HS-27A (cell line): ENCODE results near the gene AGPAT3.

ENCODE experiments used
- DNase-seq: peaks from one replicate; pipeline ENCODE4 v3.0.0-alpha.2; 2012; ENCODE audit warnings: low read depth, missing footprints

Gene AGPAT3

GRCh38 chr21:43924421-43925095 is 59.5 kb downstream of the AGPAT3 start:
- DNase-seq = no peak

- DNase-seq = no peak
Observed at GRCh38 chr21:43925096-43925481, 60.1 kb downstream of the AGPAT3 start.

- no peak for DNase-seq
Observed at GRCh38 chr21:43925609-43926008, 60.6 kb downstream of the AGPAT3 start.

GRCh38 chr21:43926196-43926595 is 61.2 kb downstream of the AGPAT3 start:
- no peak for DNase-seq

GRCh38 chr21:43927591-43928221 is 62.7 kb downstream of the AGPAT3 start:
- no peak for DNase-seq

GRCh38 chr21:43928222-43929125 is 63.5 kb downstream of the AGPAT3 start:
- no peak for DNase-seq

GRCh38 chr21:43929217-43929971 is 64.4 kb downstream of the AGPAT3 start:
- DNase-seq = no peak

GRCh38 chr21:43930074-43930847 is 65.2 kb downstream of the AGPAT3 start:
- no peak for DNase-seq

- DNase-seq = no peak
Observed at GRCh38 chr21:43930848-43931375, 65.9 kb downstream of the AGPAT3 start.

- no peak for DNase-seq
Observed at GRCh38 chr21:43931489-43931888, 66.5 kb downstream of the AGPAT3 start.

GRCh38 chr21:43932005-43932404 is 67.0 kb downstream of the AGPAT3 start:
- DNase-seq = no peak

GRCh38 chr21:43933199-43933598 is 68.2 kb downstream of the AGPAT3 start:
- no peak for DNase-seq

GRCh38 chr21:43933680-43934079 is 68.7 kb downstream of the AGPAT3 start:
- no peak for DNase-seq

GRCh38 chr21:43934116-43934515 is 69.1 kb downstream of the AGPAT3 start:
- DNase-seq = no peak

GRCh38 chr21:43934716-43935705 is 70.0 kb downstream of the AGPAT3 start:
- DNase-seq = no peak

GRCh38 chr21:43935711-43936110 is 70.7 kb downstream of the AGPAT3 start:
- DNase-seq = no peak

GRCh38 chr21:43936247-43936967 is 71.4 kb downstream of the AGPAT3 start:
- DNase-seq = no peak

- no peak for DNase-seq
Observed at GRCh38 chr21:43937051-43937832, 72.2 kb downstream of the AGPAT3 start.
